GM19468 (cell line): ENCODE measurements around the gene PNCK.
"Not testable (repeated sequence)": the region's sequence is repeated elsewhere in the genome, so short reads cannot be mapped to it uniquely, and the experiment has no call there.

Experiments used
- ATAC-seq: cut with Tn5 transposase; IDR thresholded peaks from one replicate; pipeline ENCODE4 v1.9.1; 2021; ENCODE audit warnings: mild to moderate bottlenecking, moderate library complexity, moderate number of reproducible peaks; ENCODE audit not compliant: unreplicated experiment; ENCODE audit errors: extremely low read depth

PNCK gene

GRCh38 chrX:153699784-153700371 lies 26.3 kb upstream of the PNCK start:
- not testable (repeated sequence) for ATAC-seq

- not testable (repeated sequence) for ATAC-seq
These were observed 25.7 kb upstream of the PNCK start for GRCh38 chrX:153699210-153699783.

GRCh38 chrX:153697924-153698865 lies 24.6 kb upstream of the PNCK start:
- no peak for ATAC-seq

- not testable (repeated sequence) for ATAC-seq
These were observed 23.5 kb upstream of the PNCK start for GRCh38 chrX:153696986-153697722.

- ATAC-seq: not testable (repeated sequence)
These were observed 22.9 kb upstream of the PNCK start for GRCh38 chrX:153696538-153696937.

GRCh38 chrX:153696100-153696499 lies 22.5 kb upstream of the PNCK start:
- no peak for ATAC-seq

GRCh38 chrX:153694687-153695270 lies 21.2 kb upstream of the PNCK start:
- no peak for ATAC-seq

- ATAC-seq: not testable (repeated sequence)
These were observed 20.6 kb upstream of the PNCK start for GRCh38 chrX:153694256-153694655.

- no peak for ATAC-seq
These were observed 19.8 kb upstream of the PNCK start for GRCh38 chrX:153693216-153694086.

- no peak for ATAC-seq
These were observed 19.1 kb upstream of the PNCK start for GRCh38 chrX:153692611-153693156.

- ATAC-seq: no peak
These were observed 18.4 kb upstream of the PNCK start for GRCh38 chrX:153692003-153692402.

- not testable (repeated sequence) for ATAC-seq
These were observed 17.6 kb upstream of the PNCK start for GRCh38 chrX:153691032-153691827.

GRCh38 chrX:153690466-153690865 lies 16.9 kb upstream of the PNCK start:
- no peak for ATAC-seq

- no peak for ATAC-seq
These were observed 16.2 kb upstream of the PNCK start for GRCh38 chrX:153689654-153690465.

GRCh38 chrX:153688911-153689590 lies 15.4 kb upstream of the PNCK start:
- ATAC-seq: no peak

- ATAC-seq: no peak
These were observed 14.9 kb upstream of the PNCK start for GRCh38 chrX:153688506-153688905.

- no peak for ATAC-seq
These were observed 14.5 kb upstream of the PNCK start for GRCh38 chrX:153688071-153688470.
